ENCODE measurements around the gene DHRS3.

- TF ChIP-seq CTCF (IDR thresholded peaks at IDR 0.05) = no peak
- TF ChIP-seq POLR2A (IDR thresholded peaks at IDR 0.05) = no peak
- no peak for TF ChIP-seq EP300 (IDR thresholded peaks at IDR 0.05)
Measured at GRCh38 chr1:12583484-12583883, 34.5 kb downstream of the DHRS3 start.
